ENCODE results near the gene CACNA1B. TPM values are rescaled to one million over a fixed set of nuclear protein-coding genes. Genes with fewer than 3 reads are reported as not detected.

Gene CACNA1B
- total RNA-seq, 1 experiment from 2014 or later = 1.7 TPM

DNA sequence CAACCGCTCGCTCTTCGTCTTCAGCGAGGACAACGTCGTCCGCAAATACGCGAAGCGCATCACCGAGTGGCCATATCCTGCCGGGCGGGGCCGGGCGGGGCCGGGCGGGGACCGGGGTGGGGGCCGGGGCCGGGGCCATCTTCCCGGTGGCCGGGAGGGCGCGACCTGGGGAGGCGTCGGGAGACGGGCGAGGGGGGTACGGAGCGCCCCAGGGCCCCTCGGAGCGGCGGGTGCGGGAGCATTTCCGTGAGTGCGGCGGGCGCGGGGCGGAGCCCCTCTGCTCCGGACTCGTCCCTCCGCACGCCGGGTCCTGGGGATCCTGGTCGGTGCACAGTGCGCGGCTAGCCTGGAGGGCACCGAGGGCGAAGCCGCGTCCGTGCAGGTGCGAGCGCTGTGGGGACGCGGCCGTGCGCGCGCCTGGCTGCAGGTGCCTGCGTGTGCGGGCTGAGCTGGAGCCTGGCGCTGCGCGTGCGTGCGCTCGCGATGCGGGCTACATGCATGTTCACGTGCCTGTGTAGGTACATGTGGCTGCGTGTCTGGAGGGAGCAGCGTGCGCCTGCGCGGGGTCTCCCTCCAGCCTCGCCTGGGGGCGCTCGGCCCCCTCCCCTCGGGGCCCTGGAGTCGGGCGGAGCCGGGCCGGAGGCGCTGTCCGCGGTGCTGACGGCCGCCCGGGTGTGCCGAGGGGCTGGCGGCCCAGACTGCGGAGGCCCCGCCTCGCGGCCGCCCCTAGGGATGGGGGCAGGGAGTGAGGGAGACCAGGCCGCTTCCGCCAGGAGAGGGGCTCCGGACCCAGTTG is 762 bp downstream of the CACNA1B start:
- RAD21 ChIA-PET (ENCODE audit: low non-redundant PET in 1 of 2, low total read pairs in 2 of 2, uncharacterized antibody in 2 of 2, unreplicated experiment in 2 of 2) = no interaction called here
- no TSS peak for BruUV-seq (replicated peaks)
- H3K27me3 ChIP-seq (ENCODE audit: insufficient read depth, low read length) = no peaks in the 10 kb centered on the region
- H3K36me3 ChIP-seq (ENCODE audit: control insufficient read depth in 1 of 2, insufficient read depth in 2 of 2, low read length in 2 of 2) = no peaks in the 10 kb centered on the region
- H3K9me2 ChIP-seq (ENCODE audit: insufficient read depth) = no peaks in the 10 kb centered on the region
- H3K9ac ChIP-seq (ENCODE audit: low read length) = no peak overlapping the region
- no peak for ATAC-seq
- POLR2A ChIA-PET = no interaction called here
- no peak overlapping the region for H3K4me3 ChIP-seq (replicated peaks in 1 of 2; ENCODE audit: low read depth in 1 of 2, low read length in 2 of 2)
- TF ChIP-seq POLR2AphosphoS5 (IDR thresholded peaks at IDR 0.05; ENCODE audit: low read depth, low read length) = no peak
- TF ChIP-seq, protein P1, sequence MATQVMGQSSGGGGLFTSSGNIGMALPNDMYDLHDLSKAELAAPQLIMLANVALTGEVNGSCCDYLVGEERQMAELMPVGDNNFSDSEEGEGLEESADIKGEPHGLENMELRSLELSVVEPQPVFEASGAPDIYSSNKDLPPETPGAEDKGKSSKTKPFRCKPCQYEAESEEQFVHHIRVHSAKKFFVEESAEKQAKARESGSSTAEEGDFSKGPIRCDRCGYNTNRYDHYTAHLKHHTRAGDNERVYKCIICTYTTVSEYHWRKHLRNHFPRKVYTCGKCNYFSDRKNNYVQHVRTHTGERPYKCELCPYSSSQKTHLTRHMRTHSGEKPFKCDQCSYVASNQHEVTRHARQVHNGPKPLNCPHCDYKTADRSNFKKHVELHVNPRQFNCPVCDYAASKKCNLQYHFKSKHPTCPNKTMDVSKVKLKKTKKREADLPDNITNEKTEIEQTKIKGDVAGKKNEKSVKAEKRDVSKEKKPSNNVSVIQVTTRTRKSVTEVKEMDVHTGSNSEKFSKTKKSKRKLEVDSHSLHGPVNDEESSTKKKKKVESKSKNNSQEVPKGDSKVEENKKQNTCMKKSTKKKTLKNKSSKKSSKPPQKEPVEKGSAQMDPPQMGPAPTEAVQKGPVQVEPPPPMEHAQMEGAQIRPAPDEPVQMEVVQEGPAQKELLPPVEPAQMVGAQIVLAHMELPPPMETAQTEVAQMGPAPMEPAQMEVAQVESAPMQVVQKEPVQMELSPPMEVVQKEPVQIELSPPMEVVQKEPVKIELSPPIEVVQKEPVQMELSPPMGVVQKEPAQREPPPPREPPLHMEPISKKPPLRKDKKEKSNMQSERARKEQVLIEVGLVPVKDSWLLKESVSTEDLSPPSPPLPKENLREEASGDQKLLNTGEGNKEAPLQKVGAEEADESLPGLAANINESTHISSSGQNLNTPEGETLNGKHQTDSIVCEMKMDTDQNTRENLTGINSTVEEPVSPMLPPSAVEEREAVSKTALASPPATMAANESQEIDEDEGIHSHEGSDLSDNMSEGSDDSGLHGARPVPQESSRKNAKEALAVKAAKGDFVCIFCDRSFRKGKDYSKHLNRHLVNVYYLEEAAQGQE (IDR thresholded peaks at IDR 0.05; ENCODE audit: low read depth) = peak; percentile 46
- intact Hi-C loops (cut with micrococcal nuclease) = no loop called here
- H3K9me3 ChIP-seq (ENCODE audit: control insufficient read depth in 1 of 2, insufficient read depth in 1 of 2, low read depth in 1 of 2, low read length in 2 of 2) = no peaks in the 10 kb centered on the region
- H4K20me1 ChIP-seq (ENCODE audit: insufficient read depth) = no peaks in the 10 kb centered on the region
- H3K27ac ChIP-seq (ENCODE audit: low read depth, low read length) = no peak overlapping the region
- H3K4me2 ChIP-seq (ENCODE audit: low read length) = no peak overlapping the region
- DNase-seq (ENCODE audit: low read depth, low spot score) = no peak
- H3K4me1 ChIP-seq (ENCODE audit: control insufficient read depth in 1 of 2, insufficient read depth in 2 of 2, low read length in 2 of 2) = peaks cover 0 to 6% of the 10 kb centered on the region in 2 experiments; a peak in 1 of 4 replicates
- no peaks in the 10 kb centered on the region for H3K79me2 ChIP-seq (ENCODE audit: insufficient read depth, low read length)
- CTCF ChIA-PET = no interaction called here
- H2AFZ ChIP-seq (ENCODE audit: low read depth, low read length, poor library complexity, severe bottlenecking) = no peak overlapping the region

DNA sequence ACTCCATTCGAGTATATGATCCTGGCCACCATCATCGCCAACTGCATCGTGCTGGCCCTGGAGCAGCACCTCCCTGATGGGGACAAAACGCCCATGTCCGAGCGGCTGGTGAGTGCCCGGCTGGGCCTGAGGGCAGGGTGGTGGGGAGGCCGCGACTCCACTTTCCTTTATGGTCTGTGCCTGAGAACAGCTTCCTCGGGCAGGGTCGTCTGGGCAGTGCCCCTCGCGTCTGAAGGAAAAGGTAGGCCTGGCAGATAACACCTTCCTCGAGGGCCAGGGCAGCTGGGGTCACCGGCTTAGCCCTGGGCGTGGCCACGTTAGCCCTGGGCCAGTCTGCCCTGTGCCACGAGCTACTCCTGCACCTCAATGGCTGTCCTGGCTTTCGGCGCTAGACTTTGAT is 1.5 kb downstream of the CACNA1B start:
- no peaks in the 10 kb centered on the region for H3K79me2 ChIP-seq (ENCODE audit: insufficient read depth, low read length)
- H3K4me2 ChIP-seq (ENCODE audit: low read length) = no peak overlapping the region
- intact Hi-C loops (cut with micrococcal nuclease) = no loop called here
- no peaks in the 10 kb centered on the region for H3K27me3 ChIP-seq (ENCODE audit: insufficient read depth, low read length)
- no peak overlapping the region for H3K27ac ChIP-seq (ENCODE audit: low read depth, low read length)
- no TSS peak for BruUV-seq (replicated peaks)
- H3K36me3 ChIP-seq (ENCODE audit: control insufficient read depth in 1 of 2, insufficient read depth in 2 of 2, low read length in 2 of 2) = no peaks in the 10 kb centered on the region
- H3K4me1 ChIP-seq (ENCODE audit: control insufficient read depth in 1 of 2, insufficient read depth in 2 of 2, low read length in 2 of 2) = peaks cover 0 to 6% of the 10 kb centered on the region in 2 experiments; a peak in 1 of 4 replicates
- H2AFZ ChIP-seq (ENCODE audit: low read depth, low read length, poor library complexity, severe bottlenecking) = no peak overlapping the region
- ChIA-PET RAD21 (ENCODE audit: low non-redundant PET in 1 of 2, low total read pairs in 2 of 2, uncharacterized antibody in 2 of 2, unreplicated experiment in 2 of 2) (no interaction called here), CTCF (no interaction called here), POLR2A (no interaction called here)
- H3K9me2 ChIP-seq (ENCODE audit: insufficient read depth) = no peaks in the 10 kb centered on the region
- no peaks in the 10 kb centered on the region for H3K9me3 ChIP-seq (ENCODE audit: control insufficient read depth in 1 of 2, insufficient read depth in 1 of 2, low read depth in 1 of 2, low read length in 2 of 2)
- no peak overlapping the region for H3K9ac ChIP-seq (ENCODE audit: low read length)
- no peaks in the 10 kb centered on the region for H4K20me1 ChIP-seq (ENCODE audit: insufficient read depth)
- DNase-seq (ENCODE audit: low read depth, low spot score) (no peak), ATAC-seq (no peak)
- H3K4me3 ChIP-seq (replicated peaks in 1 of 2; ENCODE audit: low read depth in 1 of 2, low read length in 2 of 2) = no peak overlapping the region
- TF ChIP-seq EZH2phosphoT487 (IDR thresholded peaks at IDR 0.05; ENCODE audit: borderline replicate concordance) = no peak
- TF ChIP-seq ZFX (IDR thresholded peaks at IDR 0.05) = no peak
- TF ChIP-seq, protein P1 (IDR thresholded peaks at IDR 0.05; ENCODE audit: low read depth) = no peak
- TF ChIP-seq, protein P2, sequence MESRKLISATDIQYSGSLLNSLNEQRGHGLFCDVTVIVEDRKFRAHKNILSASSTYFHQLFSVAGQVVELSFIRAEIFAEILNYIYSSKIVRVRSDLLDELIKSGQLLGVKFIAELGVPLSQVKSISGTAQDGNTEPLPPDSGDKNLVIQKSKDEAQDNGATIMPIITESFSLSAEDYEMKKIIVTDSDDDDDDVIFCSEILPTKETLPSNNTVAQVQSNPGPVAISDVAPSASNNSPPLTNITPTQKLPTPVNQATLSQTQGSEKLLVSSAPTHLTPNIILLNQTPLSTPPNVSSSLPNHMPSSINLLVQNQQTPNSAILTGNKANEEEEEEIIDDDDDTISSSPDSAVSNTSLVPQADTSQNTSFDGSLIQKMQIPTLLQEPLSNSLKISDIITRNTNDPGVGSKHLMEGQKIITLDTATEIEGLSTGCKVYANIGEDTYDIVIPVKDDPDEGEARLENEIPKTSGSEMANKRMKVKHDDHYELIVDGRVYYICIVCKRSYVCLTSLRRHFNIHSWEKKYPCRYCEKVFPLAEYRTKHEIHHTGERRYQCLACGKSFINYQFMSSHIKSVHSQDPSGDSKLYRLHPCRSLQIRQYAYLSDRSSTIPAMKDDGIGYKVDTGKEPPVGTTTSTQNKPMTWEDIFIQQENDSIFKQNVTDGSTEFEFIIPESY (IDR thresholded peaks at IDR 0.05; ENCODE audit: extremely low read depth, insufficient replicate concordance, low read length) = no peak
- no peak for TF ChIP-seq EZH2 (IDR thresholded peaks at IDR 0.05)
- no peak for TF ChIP-seq SRF (IDR thresholded peaks at IDR 0.05; ENCODE audit: low read depth)
- no peak for TF ChIP-seq EGR1 (IDR thresholded peaks at IDR 0.05; ENCODE audit: low read depth)
- TF ChIP-seq ZNF274 (IDR thresholded peaks at IDR 0.05; ENCODE audit: low read depth, low read length) = no peak
